Osteoblast (primary cell): ENCODE data around the gene CALU. TPM values are rescaled to one million over a fixed set of nuclear protein-coding genes. Genes with fewer than 3 reads are reported as not detected.

Source experiments
- DNase-seq: peaks from one replicate; pipeline ENCODE4 v3.0.0; 2011; ENCODE audit warnings: low spot score, mixed read lengths; ENCODE audit not compliant: insufficient read length; ENCODE audit errors: missing footprints
- H2AFZ ChIP-seq: 2 replicates; pipeline ENCODE4 v1.6.0; 2011; ENCODE audit warnings: mild to moderate bottlenecking, low read length
- H3K27ac ChIP-seq: 2 replicates; pipeline ENCODE4 v1.5.1; 2011; ENCODE audit warnings: mild to moderate bottlenecking, low read depth, low read length, moderate library complexity
- H3K27me3 ChIP-seq: 2 replicates; pipeline ENCODE4 v1.6.0; 2012; ENCODE audit warnings: mild to moderate bottlenecking, control low read depth, inconsistent platforms, low read length, moderate library complexity; ENCODE audit not compliant: insufficient read depth
- H3K36me3 ChIP-seq: 2 replicates; pipeline ENCODE4 v1.5.1; 2011; ENCODE audit warnings: mild to moderate bottlenecking, low read length, control low read depth, moderate library complexity; ENCODE audit not compliant: insufficient read depth
- H3K4me1 ChIP-seq: 2 replicates; pipeline ENCODE4 v1.5.1; 2011; ENCODE audit warnings: mild to moderate bottlenecking, low read length, control low read depth, moderate library complexity; ENCODE audit not compliant: insufficient read depth
- H3K4me2 ChIP-seq: 2 replicates; pipeline ENCODE4 v1.6.0; 2011; ENCODE audit warnings: mild to moderate bottlenecking, low read length; ENCODE audit not compliant: insufficient read depth
- H3K4me3 ChIP-seq: fragments of 200-600 bp; sonication (generic); 3 replicates; pipeline ENCODE4 v1.5.1; 2012; ENCODE audit warnings: mild to moderate bottlenecking, low read length, inconsistent platforms; ENCODE audit not compliant: insufficient read depth
- H3K79me2 ChIP-seq: 2 replicates; pipeline ENCODE4 v1.6.0; 2012; ENCODE audit warnings: mild to moderate bottlenecking, low read length, control low read depth, inconsistent platforms; ENCODE audit not compliant: insufficient read depth
- H3K9me3 ChIP-seq: 2 replicates; pipeline ENCODE4 v1.5.1; 2011; ENCODE audit warnings: low read depth, low read length, control low read depth
- H4K20me1 ChIP-seq: 2 replicates; pipeline ENCODE4 v1.6.0; 2012; ENCODE audit warnings: mild to moderate bottlenecking, low read length, control low read depth; ENCODE audit not compliant: insufficient read depth
- total RNA-seq: library from RNA; depleted of rRNA; stranded (reverse); fragments of >200 nt; gene quantifications from 2 replicates; pipeline ENCODE4 v1.2.3, GENCODE V29; 2012
- TF ChIP-seq, protein P1 (sequence below): IDR thresholded peaks from 2 replicates; pipeline ENCODE4 v1.5.1; 2011; ENCODE audit warnings: mild to moderate bottlenecking, low read depth, low read length, moderate library complexity; ENCODE audit errors: extremely low read depth

Gene CALU
- total RNA-seq, 1 donor, result 708 TPM

DNA sequence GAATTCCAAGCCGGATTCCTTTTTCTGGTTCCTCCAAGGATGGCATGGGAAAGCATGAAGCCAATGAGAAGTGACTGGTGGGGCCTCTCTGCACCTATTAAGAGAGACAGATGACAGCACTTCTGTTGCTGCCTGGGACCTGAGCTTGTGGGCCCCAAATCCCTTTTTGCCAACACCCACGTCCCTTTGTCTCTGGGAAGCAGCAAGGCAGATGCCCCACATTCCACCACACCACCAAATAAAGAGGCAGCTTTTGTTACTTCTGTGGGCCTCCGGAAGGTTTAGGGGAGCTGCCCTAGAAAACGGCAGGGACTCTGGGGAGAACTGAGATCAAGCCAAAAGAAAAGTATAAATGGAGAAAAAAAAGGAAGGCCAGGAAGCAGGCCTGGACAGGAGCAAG, 56.0 kb downstream of the CALU start:
- Histone ChIP-seq H3K79me2 (no peaks in the 10 kb centered on the region), H3K9me3 (no peaks in the 10 kb centered on the region), H3K36me3 (no peaks in the 10 kb centered on the region), H3K4me2 (no peak overlapping the region), H2AFZ (no peak overlapping the region), H3K4me3 (no peak overlapping the region), H3K27me3 (peaks cover 4% of the 10 kb centered on the region), H3K27ac (no peak overlapping the region), H4K20me1 (no peaks in the 10 kb centered on the region), H3K4me1 (peaks cover 4% of the 10 kb centered on the region)
- TF ChIP-seq, protein P1, sequence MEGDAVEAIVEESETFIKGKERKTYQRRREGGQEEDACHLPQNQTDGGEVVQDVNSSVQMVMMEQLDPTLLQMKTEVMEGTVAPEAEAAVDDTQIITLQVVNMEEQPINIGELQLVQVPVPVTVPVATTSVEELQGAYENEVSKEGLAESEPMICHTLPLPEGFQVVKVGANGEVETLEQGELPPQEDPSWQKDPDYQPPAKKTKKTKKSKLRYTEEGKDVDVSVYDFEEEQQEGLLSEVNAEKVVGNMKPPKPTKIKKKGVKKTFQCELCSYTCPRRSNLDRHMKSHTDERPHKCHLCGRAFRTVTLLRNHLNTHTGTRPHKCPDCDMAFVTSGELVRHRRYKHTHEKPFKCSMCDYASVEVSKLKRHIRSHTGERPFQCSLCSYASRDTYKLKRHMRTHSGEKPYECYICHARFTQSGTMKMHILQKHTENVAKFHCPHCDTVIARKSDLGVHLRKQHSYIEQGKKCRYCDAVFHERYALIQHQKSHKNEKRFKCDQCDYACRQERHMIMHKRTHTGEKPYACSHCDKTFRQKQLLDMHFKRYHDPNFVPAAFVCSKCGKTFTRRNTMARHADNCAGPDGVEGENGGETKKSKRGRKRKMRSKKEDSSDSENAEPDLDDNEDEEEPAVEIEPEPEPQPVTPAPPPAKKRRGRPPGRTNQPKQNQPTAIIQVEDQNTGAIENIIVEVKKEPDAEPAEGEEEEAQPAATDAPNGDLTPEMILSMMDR, result no peak
- DNase-seq, result no peak

DNA sequence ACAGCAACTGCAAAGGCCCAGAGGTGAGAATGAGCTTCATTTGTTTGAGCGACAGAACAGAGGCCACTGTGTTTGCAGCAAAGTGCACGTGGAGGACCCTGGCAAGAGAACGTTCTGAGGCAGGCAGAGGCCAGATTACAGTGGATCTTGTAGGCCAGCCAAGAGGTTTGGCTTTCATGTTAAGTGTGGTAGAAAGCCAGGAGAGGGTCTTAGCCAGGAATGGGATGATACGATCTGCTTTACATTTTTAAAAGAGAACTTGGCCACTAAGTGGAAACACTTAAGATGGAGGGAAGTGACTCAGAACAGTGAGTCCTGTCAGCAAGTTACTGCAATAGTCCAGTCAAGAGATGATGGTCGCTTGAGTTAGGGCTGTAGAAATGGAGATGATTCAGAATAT, 57.2 kb downstream of the CALU start:
- Histone ChIP-seq H3K36me3 (no peaks in the 10 kb centered on the region), H3K27me3 (no peaks in the 10 kb centered on the region), H2AFZ (peak overlapping the region; percentile 83), H3K4me3 (no peak overlapping the region), H3K79me2 (no peaks in the 10 kb centered on the region), H3K4me2 (no peak overlapping the region), H3K4me1 (peaks cover 4% of the 10 kb centered on the region), H3K27ac (peak overlapping the region; percentile 45), H4K20me1 (no peaks in the 10 kb centered on the region), H3K9me3 (no peaks in the 10 kb centered on the region)
- TF ChIP-seq, protein P1, result no peak
- DNase-seq, result peak; percentile 94

DNA sequence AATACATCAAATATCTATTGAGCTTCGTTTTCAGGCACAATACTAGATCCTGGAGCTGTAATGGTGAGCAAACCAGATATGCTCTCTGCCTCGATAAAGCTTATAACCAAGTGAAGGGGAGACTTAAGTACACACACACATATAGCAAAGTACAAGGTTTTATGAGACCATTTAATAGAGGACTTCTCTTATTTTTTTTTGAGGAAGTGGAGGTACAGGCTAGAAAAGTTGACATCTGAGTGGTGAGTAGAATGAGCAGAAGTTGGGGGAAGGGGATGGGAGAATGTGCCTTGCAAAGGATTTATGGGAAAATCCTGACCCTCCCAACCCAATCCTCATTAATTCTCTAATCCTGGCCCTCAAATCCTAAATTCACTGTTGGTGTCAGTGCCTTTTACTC, 60.3 kb downstream of the CALU start:
- Histone ChIP-seq H3K27ac (no peak overlapping the region), H3K36me3 (no peaks in the 10 kb centered on the region), H2AFZ (no peak overlapping the region), H3K4me1 (peaks cover 4% of the 10 kb centered on the region), H3K27me3 (no peaks in the 10 kb centered on the region), H3K4me3 (no peak overlapping the region), H4K20me1 (no peaks in the 10 kb centered on the region), H3K4me2 (no peak overlapping the region), H3K79me2 (no peaks in the 10 kb centered on the region), H3K9me3 (no peaks in the 10 kb centered on the region)
- TF ChIP-seq, protein P1, result no peak
- DNase-seq, result no peak

DNA sequence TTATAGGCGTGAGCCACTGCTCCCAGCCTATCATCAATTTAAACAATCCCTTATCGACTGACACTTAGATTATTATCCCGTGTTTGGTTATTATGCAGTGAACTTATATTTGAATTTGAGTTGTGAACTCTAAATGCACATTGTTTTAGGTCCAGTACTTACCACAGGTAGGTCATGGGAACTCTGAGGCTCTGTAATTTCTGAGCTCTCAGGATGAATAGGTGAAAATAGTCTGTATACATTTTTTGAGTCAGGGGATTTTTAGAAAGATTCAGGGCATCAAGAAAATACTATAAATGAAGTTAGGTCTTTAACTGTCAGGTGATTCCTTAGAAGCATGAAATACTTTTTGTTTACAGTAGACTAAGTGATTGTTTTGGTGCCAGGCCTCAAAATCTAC, 61.4 kb downstream of the CALU start:
- DNase-seq, result no peak
- no peak overlapping the region for H3K4me2 ChIP-seq
- no peaks in the 10 kb centered on the region for H3K27me3 ChIP-seq
- H3K9me3 ChIP-seq, result no peaks in the 10 kb centered on the region
- no peak overlapping the region for H2AFZ ChIP-seq
- H3K4me1 ChIP-seq, result peaks cover 4% of the 10 kb centered on the region
- no peak overlapping the region for H3K27ac ChIP-seq
- no peak overlapping the region for H3K4me3 ChIP-seq
- no peaks in the 10 kb centered on the region for H3K79me2 ChIP-seq
- TF ChIP-seq, protein P1, result no peak
- no peaks in the 10 kb centered on the region for H4K20me1 ChIP-seq
- no peaks in the 10 kb centered on the region for H3K36me3 ChIP-seq
